ENCODE data around the gene EBF3. TPM values are rescaled to one million over a fixed set of nuclear protein-coding genes. Genes with fewer than 3 reads are reported as not detected.

Gene EBF3
- total RNA-seq, 3 donors from 2014 or later = not detected

GRCh38 chr10:129809431-129809830, 154.6 kb downstream of the EBF3 start:
- DNase-seq (no peak), ATAC-seq (no peak)
- Mint-ChIP-seq H3K27me3 (ENCODE audit: low read depth) (no peaks in the 10 kb centered on the region), H3K4me3 (no peak overlapping the region), H3K9me3 (peaks cover 14% of the 10 kb centered on the region), H3K36me3 (ENCODE audit: insufficient read depth) (no peaks in the 10 kb centered on the region), H3K4me1 (ENCODE audit: low read depth) (no peaks in the 10 kb centered on the region)

- Mint-ChIP-seq H3K27me3 (ENCODE audit: low read depth) (no peaks in the 10 kb centered on the region), H3K9me3 (peaks cover 25% of the 10 kb centered on the region), H3K36me3 (ENCODE audit: insufficient read depth) (no peaks in the 10 kb centered on the region), H3K4me3 (no peak overlapping the region), H3K4me1 (ENCODE audit: low read depth) (no peaks in the 10 kb centered on the region)
- DNase-seq = no peak
- ATAC-seq = no peak
These were observed 155.7 kb downstream of the EBF3 start for GRCh38 chr10:129808092-129808983.

- peaks cover 29% of the 10 kb centered on the region for H3K9me3 Mint-ChIP-seq
- DNase-seq (no peak), ATAC-seq (no peak)
- H3K36me3 Mint-ChIP-seq (ENCODE audit: insufficient read depth) = no peaks in the 10 kb centered on the region
- H3K27me3 Mint-ChIP-seq (ENCODE audit: low read depth) = no peaks in the 10 kb centered on the region
- no peaks in the 10 kb centered on the region for H3K4me1 Mint-ChIP-seq (ENCODE audit: low read depth)
- no peak overlapping the region for H3K4me3 Mint-ChIP-seq
These were observed 156.9 kb downstream of the EBF3 start for GRCh38 chr10:129807211-129807610.

GRCh38 chr10:129800796-129801340, 163.2 kb downstream of the EBF3 start:
- Mint-ChIP-seq H3K36me3 (ENCODE audit: insufficient read depth) (no peaks in the 10 kb centered on the region), H3K4me3 (no peak overlapping the region), H3K9me3 (peaks cover 30% of the 10 kb centered on the region), H3K27me3 (ENCODE audit: low read depth) (no peaks in the 10 kb centered on the region), H3K4me1 (ENCODE audit: low read depth) (no peaks in the 10 kb centered on the region)
- DNase-seq (no peak), ATAC-seq (no peak)

- no peak for DNase-seq
- Mint-ChIP-seq H3K9me3 (peaks cover 32% of the 10 kb centered on the region), H3K4me3 (no peak overlapping the region), H3K4me1 (ENCODE audit: low read depth) (no peaks in the 10 kb centered on the region), H3K27me3 (ENCODE audit: low read depth) (no peaks in the 10 kb centered on the region), H3K36me3 (ENCODE audit: insufficient read depth) (no peaks in the 10 kb centered on the region)
- no peak for ATAC-seq
These were observed 164.1 kb downstream of the EBF3 start for GRCh38 chr10:129799942-129800341.

- peaks cover 21% of the 10 kb centered on the region for H3K9me3 Mint-ChIP-seq
- H3K36me3 Mint-ChIP-seq (ENCODE audit: insufficient read depth) = peaks cover 3% of the 10 kb centered on the region
These were observed 167.2 kb downstream of the EBF3 start for GRCh38 chr10:129796710-129797420.

GRCh38 chr10:129793996-129794395, 170.1 kb downstream of the EBF3 start:
- Mint-ChIP-seq H3K4me3 (no peak overlapping the region), H3K27me3 (ENCODE audit: low read depth) (no peaks in the 10 kb centered on the region), H3K9me3 (peaks cover 31% of the 10 kb centered on the region), H3K4me1 (ENCODE audit: low read depth) (no peaks in the 10 kb centered on the region), H3K36me3 (ENCODE audit: insufficient read depth) (peaks cover 3% of the 10 kb centered on the region)
- ATAC-seq (no peak), DNase-seq (no peak)

More at GRCh38 chr10:129796710-129797420, 167.2 kb downstream of the EBF3 start:
- Mint-ChIP-seq H3K4me3 (no peak overlapping the region), H3K4me1 (ENCODE audit: low read depth) (no peaks in the 10 kb centered on the region), H3K27me3 (ENCODE audit: low read depth) (no peaks in the 10 kb centered on the region)
- DNase-seq (no peak), ATAC-seq (no peak)

GRCh38 chr10:129793479-129793878, 170.6 kb downstream of the EBF3 start:
- peaks cover 28% of the 10 kb centered on the region for H3K9me3 Mint-ChIP-seq

GRCh38 chr10:129792864-129793263, 171.2 kb downstream of the EBF3 start:
- H3K9me3 Mint-ChIP-seq = peaks cover 24% of the 10 kb centered on the region
- DNase-seq (no peak), ATAC-seq (no peak)
- no peaks in the 10 kb centered on the region for H3K4me1 Mint-ChIP-seq (ENCODE audit: low read depth)
- H3K36me3 Mint-ChIP-seq (ENCODE audit: insufficient read depth) = peaks cover 3% of the 10 kb centered on the region
- no peak overlapping the region for H3K4me3 Mint-ChIP-seq
- H3K27me3 Mint-ChIP-seq (ENCODE audit: low read depth) = no peaks in the 10 kb centered on the region

More at GRCh38 chr10:129793479-129793878, 170.6 kb downstream of the EBF3 start:
- ATAC-seq (no peak), DNase-seq (no peak)
- Mint-ChIP-seq H3K36me3 (ENCODE audit: insufficient read depth) (peaks cover 3% of the 10 kb centered on the region), H3K4me3 (no peak overlapping the region), H3K4me1 (ENCODE audit: low read depth) (no peaks in the 10 kb centered on the region), H3K27me3 (ENCODE audit: low read depth) (no peaks in the 10 kb centered on the region)

GRCh38 chr10:129792141-129792540, 171.9 kb downstream of the EBF3 start:
- H3K36me3 Mint-ChIP-seq (ENCODE audit: insufficient read depth) = peaks cover 3% of the 10 kb centered on the region
- H3K27me3 Mint-ChIP-seq (ENCODE audit: low read depth) = no peaks in the 10 kb centered on the region
- H3K4me1 Mint-ChIP-seq (ENCODE audit: low read depth) = no peaks in the 10 kb centered on the region
- H3K9me3 Mint-ChIP-seq = peaks cover 29% of the 10 kb centered on the region
- no peak overlapping the region for H3K4me3 Mint-ChIP-seq
- DNase-seq (no peak), ATAC-seq (no peak)

- Mint-ChIP-seq H3K36me3 (ENCODE audit: insufficient read depth) (peaks cover 3% of the 10 kb centered on the region), H3K4me1 (ENCODE audit: low read depth) (no peaks in the 10 kb centered on the region), H3K9me3 (peaks cover 30% of the 10 kb centered on the region), H3K27me3 (ENCODE audit: low read depth) (no peaks in the 10 kb centered on the region), H3K4me3 (no peak overlapping the region)
- DNase-seq (no peak), ATAC-seq (no peak)
These were observed 173.2 kb downstream of the EBF3 start for GRCh38 chr10:129790715-129791446.

- H3K9me3 Mint-ChIP-seq = peaks cover 38% of the 10 kb centered on the region
- H3K4me1 Mint-ChIP-seq (ENCODE audit: low read depth) = no peaks in the 10 kb centered on the region
- H3K27me3 Mint-ChIP-seq (ENCODE audit: low read depth) = no peaks in the 10 kb centered on the region
- ATAC-seq = no peak
- peaks cover 3% of the 10 kb centered on the region for H3K36me3 Mint-ChIP-seq (ENCODE audit: insufficient read depth)
- H3K4me3 Mint-ChIP-seq = no peak overlapping the region
- DNase-seq = no peak
These were observed 175.9 kb downstream of the EBF3 start for GRCh38 chr10:129788215-129788614.

GRCh38 chr10:129787557-129787956, 176.5 kb downstream of the EBF3 start:
- H3K4me3 Mint-ChIP-seq = no peak overlapping the region

GRCh38 chr10:129786216-129786615, 177.9 kb downstream of the EBF3 start:
- no peaks in the 10 kb centered on the region for H3K4me1 Mint-ChIP-seq (ENCODE audit: low read depth)
- H3K4me3 Mint-ChIP-seq = no peak overlapping the region
- ATAC-seq (no peak), DNase-seq (no peak)
- no peaks in the 10 kb centered on the region for H3K36me3 Mint-ChIP-seq (ENCODE audit: insufficient read depth)
- peaks cover 31% of the 10 kb centered on the region for H3K9me3 Mint-ChIP-seq
- H3K27me3 Mint-ChIP-seq (ENCODE audit: low read depth) = no peaks in the 10 kb centered on the region

More at GRCh38 chr10:129787557-129787956, 176.5 kb downstream of the EBF3 start:
- H3K9me3 Mint-ChIP-seq = peaks cover 40% of the 10 kb centered on the region
- no peaks in the 10 kb centered on the region for H3K27me3 Mint-ChIP-seq (ENCODE audit: low read depth)
- H3K36me3 Mint-ChIP-seq (ENCODE audit: insufficient read depth) = no peaks in the 10 kb centered on the region
- DNase-seq (no peak), ATAC-seq (no peak)
- no peaks in the 10 kb centered on the region for H3K4me1 Mint-ChIP-seq (ENCODE audit: low read depth)
